ENCODE results near the gene C17orf67.
A peak's percentile ranks its signal among the peaks of the same experiment; 100 is the strongest.

Gene C17orf67

DNA sequence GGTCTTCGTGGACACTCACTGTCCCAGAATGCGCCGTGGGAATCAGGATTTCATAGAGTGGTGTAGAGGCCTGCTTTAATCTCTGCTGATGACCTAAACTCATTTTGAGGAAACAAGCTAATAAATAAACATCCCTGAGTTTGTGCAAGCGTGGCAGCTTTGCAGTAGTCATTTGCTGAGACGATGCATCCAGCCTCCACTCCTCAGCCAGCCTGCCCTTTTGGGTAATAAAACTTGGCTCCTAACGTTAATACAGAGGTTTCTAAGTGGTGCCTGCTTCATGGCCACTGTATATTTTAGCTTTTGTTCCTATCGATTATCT, 1.5 kb upstream of the C17orf67 start:
- H2AFZ ChIP-seq (ENCODE audit: low read depth) = peak overlapping the region; percentile 78
- no peaks in the 10 kb centered on the region for H3K36me3 ChIP-seq (ENCODE audit: insufficient read depth)
- no peaks in the 10 kb centered on the region for H3K27me3 ChIP-seq (ENCODE audit: insufficient read depth, low read depth)
- H3K4me3 ChIP-seq (IDR thresholded peaks at IDR 0.05; ENCODE audit: insufficient read depth, low read depth, low read length) = no peak overlapping the region
- peak overlapping the region; percentile 70; the same call in 1 of the 2 replicates for H3K9ac ChIP-seq
- no peaks in the 10 kb centered on the region for H4K20me1 ChIP-seq (ENCODE audit: insufficient read depth)
- peaks cover 53% of the 10 kb centered on the region for H3K4me1 ChIP-seq (ENCODE audit: low read depth, poor library complexity, severe bottlenecking)
- H3K27ac ChIP-seq = peak overlapping the region; percentile 74; the same call in 1 of the 2 replicates
- H3K4me2 ChIP-seq = peak overlapping the region; percentile 68
- TF ChIP-seq, protein P1, sequence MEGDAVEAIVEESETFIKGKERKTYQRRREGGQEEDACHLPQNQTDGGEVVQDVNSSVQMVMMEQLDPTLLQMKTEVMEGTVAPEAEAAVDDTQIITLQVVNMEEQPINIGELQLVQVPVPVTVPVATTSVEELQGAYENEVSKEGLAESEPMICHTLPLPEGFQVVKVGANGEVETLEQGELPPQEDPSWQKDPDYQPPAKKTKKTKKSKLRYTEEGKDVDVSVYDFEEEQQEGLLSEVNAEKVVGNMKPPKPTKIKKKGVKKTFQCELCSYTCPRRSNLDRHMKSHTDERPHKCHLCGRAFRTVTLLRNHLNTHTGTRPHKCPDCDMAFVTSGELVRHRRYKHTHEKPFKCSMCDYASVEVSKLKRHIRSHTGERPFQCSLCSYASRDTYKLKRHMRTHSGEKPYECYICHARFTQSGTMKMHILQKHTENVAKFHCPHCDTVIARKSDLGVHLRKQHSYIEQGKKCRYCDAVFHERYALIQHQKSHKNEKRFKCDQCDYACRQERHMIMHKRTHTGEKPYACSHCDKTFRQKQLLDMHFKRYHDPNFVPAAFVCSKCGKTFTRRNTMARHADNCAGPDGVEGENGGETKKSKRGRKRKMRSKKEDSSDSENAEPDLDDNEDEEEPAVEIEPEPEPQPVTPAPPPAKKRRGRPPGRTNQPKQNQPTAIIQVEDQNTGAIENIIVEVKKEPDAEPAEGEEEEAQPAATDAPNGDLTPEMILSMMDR (conservative IDR thresholded peaks at IDR 0.05; ENCODE audit: low read depth, low read length) = no peak
- peaks cover 80% of the 10 kb centered on the region for H3K79me2 ChIP-seq (ENCODE audit: insufficient read depth, low read depth)

DNA sequence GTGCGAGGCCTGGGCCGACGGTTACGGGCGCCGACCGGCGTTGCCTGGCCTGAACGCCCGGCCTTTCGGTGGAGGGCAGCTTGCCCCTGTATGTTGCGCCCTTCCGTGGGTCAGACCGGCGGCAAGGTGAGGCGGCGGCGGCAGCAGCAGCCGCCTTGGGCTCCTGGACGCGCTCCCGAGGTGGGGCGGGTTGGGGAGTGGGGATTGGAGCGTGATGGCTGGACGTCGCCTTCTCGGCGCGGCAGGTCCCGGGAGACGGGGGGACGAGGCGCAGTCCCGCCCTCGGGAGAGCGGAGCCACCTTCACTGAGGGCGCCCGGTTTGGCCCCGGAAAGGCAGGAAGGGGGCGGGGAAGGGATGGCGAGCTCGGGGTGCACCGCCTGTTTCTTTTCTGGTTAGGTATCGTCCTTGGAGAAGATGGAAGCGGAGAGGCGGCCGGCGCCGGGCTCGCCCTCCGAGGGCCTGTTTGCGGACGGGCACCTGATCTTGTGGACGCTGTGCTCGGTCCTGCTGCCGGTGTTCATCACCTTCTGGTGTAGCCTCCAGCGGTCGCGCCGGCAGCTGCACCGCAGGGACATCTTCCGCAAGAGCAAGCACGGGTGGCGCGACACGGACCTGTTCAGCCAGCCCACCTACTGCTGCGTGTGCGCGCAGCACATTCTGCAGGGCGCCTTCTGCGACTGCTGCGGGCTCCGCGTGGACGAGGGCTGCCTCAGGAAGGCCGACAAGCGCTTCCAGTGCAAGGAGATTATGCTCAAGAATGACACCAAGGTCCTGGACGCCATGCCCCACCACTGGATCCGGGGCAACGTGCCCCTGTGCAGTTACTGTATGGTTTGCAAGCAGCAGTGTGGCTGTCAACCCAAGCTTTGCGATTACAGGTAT, 902 bp upstream of the C17orf67 start:
- peaks cover 74% of the 10 kb centered on the region for H3K79me2 ChIP-seq (ENCODE audit: insufficient read depth, low read depth)

DNA sequence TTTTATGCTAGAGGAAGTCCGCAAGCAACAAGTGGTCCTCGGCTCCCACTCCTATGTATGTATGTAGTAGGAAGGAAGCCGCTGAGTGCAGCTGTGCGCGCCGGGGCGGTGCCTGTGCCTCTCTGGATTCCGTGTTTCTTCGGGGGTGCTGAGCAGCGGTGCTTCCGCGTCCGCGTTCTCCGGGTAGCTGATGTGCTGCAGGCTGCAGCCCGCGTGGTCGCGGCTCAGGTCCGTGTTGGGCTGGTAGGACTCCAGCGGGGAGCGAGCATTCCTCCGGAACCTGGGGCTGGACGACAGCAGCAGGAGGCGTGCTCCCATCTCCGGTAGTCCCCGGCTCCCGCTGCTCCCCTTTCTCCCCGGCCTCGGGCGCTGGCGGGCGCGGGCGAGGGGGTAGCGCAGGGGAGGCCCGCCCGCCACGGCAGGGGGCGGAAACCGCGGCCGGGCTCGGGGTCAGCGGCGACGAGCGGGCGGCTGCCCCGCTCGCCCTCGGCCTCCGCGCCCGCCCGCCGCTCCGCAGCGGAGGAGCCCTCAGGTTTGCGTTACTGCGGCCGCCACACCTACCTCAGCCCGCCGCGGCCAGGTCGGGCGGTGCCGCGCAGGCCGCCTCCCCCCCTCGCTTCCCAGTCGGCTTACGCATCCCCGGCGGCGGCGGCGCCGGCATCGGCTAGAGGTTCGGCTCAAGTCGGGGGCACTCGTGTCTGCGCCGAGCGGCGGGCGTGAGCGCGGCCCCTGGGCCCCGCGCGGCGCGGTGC, 487 bp downstream of the C17orf67 start:
- H3K9ac ChIP-seq = peak overlapping the region; percentile 54; the same call in 1 of the 2 replicates
- no peak overlapping the region for H3K4me3 ChIP-seq (IDR thresholded peaks at IDR 0.05; ENCODE audit: insufficient read depth, low read depth, low read length)
- no peaks in the 10 kb centered on the region for H4K20me1 ChIP-seq (ENCODE audit: insufficient read depth)
- TF ChIP-seq, protein P1 (conservative IDR thresholded peaks at IDR 0.05; ENCODE audit: low read depth, low read length) = no peak
- H3K4me2 ChIP-seq = peak overlapping the region; percentile 84
- H3K36me3 ChIP-seq (ENCODE audit: insufficient read depth) = no peaks in the 10 kb centered on the region
- peaks cover 45% of the 10 kb centered on the region for H3K4me1 ChIP-seq (ENCODE audit: low read depth, poor library complexity, severe bottlenecking)
- H2AFZ ChIP-seq (ENCODE audit: low read depth) = peak overlapping the region; percentile 65
- H3K27ac ChIP-seq = peak overlapping the region; percentile 59
- H3K27me3 ChIP-seq (ENCODE audit: insufficient read depth, low read depth) = no peaks in the 10 kb centered on the region
- H3K79me2 ChIP-seq (ENCODE audit: insufficient read depth, low read depth) = peaks cover 71% of the 10 kb centered on the region

More for the DNA sequence above, 902 bp upstream of the C17orf67 start:
- TF ChIP-seq, protein P1 (conservative IDR thresholded peaks at IDR 0.05; ENCODE audit: low read depth, low read length) = no peak
- Histone ChIP-seq H3K4me2 (peak overlapping the region; percentile 68), H3K27me3 (ENCODE audit: insufficient read depth, low read depth) (no peaks in the 10 kb centered on the region), H3K27ac (peak overlapping the region; percentile 74), H4K20me1 (ENCODE audit: insufficient read depth) (no peaks in the 10 kb centered on the region), H3K36me3 (ENCODE audit: insufficient read depth) (no peaks in the 10 kb centered on the region), H3K9ac (peak overlapping the region; percentile 70), H2AFZ (ENCODE audit: low read depth) (peak overlapping the region; percentile 78), H3K4me1 (ENCODE audit: low read depth, poor library complexity, severe bottlenecking) (peaks cover 53% of the 10 kb centered on the region), H3K4me3 (IDR thresholded peaks at IDR 0.05; ENCODE audit: insufficient read depth, low read depth, low read length) (no peak overlapping the region)

DNA sequence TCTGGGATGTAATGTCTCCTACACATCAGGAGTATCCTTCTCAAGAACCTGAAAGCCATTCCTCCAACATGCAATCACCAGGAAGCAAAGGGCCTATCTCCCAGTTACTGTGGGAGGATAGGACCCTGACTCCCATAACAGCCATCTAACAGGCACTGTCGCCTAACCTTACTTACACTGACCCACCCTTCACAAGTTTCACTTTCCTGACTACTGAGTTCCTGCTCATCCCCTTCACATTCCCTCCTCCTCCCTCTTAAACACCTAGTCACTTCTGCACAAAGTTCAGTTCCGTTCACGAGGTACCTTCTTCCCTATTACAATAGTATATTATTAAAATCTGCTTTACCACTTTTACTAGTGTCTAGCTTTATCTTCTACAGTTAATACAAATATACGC, 1.3 kb downstream of the C17orf67 start:
- Histone ChIP-seq H3K4me2 (peak overlapping the region; percentile 84), H2AFZ (ENCODE audit: low read depth) (no peak overlapping the region), H3K36me3 (ENCODE audit: insufficient read depth) (no peaks in the 10 kb centered on the region), H3K9ac (peak overlapping the region; percentile 54; the same call in 1 of the 2 replicates), H3K4me3 (IDR thresholded peaks at IDR 0.05; ENCODE audit: insufficient read depth, low read depth, low read length) (no peak overlapping the region), H3K27me3 (ENCODE audit: insufficient read depth, low read depth) (no peaks in the 10 kb centered on the region), H3K4me1 (ENCODE audit: low read depth, poor library complexity, severe bottlenecking) (peaks cover 37% of the 10 kb centered on the region), H3K27ac (no peak overlapping the region; the same call in 1 of the 2 replicates), H3K79me2 (ENCODE audit: insufficient read depth, low read depth) (peaks cover 64% of the 10 kb centered on the region), H4K20me1 (ENCODE audit: insufficient read depth) (no peaks in the 10 kb centered on the region)
- TF ChIP-seq, protein P1 (conservative IDR thresholded peaks at IDR 0.05; ENCODE audit: low read depth, low read length) = no peak
